Dedifferentiated amniotic fluid mesenchymal stem cell (primary cell): ENCODE results near the gene NRROS.
A peak's percentile ranks its signal among the peaks of the same experiment; 100 is the strongest.

ENCODE experiments used
- DNase-seq: peaks from one replicate; pipeline ENCODE4 v3.0.0-alpha.2; 2016; ENCODE audit errors: extremely low spot score

Gene NRROS

DNA sequence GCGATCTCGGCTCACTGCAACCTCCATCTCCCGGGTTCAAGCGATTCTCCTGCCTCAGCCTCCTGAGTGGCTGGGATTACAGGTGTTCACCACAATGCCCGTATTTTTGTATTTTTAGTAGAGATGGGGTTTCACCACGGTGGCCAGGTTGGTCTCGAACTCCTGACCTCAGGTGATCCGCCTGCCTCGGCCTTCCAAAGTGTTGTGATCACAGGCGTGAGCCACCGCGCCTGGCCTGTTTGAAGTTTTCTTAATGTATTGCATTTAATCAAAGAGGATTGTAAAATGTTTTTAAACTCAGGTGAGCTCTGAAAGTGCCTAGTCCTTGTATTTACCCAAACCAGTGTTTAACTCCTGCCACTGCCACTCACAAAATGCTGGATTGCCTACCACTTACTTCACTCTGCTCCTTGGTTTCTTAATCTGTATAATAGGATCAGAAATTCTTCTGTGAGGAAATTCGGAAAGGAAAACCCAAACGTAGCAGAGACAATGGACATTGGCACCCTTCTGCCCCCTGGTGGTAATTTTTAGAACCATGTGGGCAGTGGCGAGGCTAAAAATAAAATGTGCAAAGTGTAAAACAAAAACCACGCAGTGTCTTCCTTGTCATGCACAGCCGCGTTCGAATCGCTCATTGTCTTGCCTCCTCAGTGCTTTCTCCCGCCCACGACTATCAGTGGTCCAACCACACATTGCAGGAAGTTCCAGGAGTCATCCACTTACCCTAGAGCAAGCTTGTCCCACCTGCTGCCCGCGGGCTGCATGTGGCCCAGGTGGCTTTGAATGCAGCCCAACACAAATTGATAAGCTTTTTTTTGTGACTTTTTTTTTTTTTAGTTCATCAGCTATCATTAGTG lies 45.3 kb downstream of the NRROS start:
- DNase-seq, result peak; percentile 54

DNA sequence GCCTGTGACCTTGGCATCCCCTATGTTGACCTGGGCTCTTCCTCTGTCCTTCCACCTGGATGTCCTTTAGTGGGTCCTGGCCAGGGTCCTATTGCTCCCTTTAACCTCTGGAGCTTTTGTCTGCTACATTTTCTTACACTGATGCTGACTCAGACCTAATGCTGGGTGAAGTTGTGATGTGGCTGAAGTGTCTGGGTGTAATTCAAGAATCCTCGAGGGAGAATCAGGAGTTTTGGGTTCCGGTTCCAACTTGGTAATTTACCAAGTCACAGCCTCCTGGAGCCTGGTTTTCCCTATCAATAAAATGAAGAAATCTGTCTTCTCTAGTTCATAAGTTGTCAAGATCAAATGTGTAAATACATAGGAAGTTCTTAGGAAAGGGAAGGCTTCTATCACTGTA lies 46.9 kb downstream of the NRROS start:
- DNase-seq, result no peak

DNA sequence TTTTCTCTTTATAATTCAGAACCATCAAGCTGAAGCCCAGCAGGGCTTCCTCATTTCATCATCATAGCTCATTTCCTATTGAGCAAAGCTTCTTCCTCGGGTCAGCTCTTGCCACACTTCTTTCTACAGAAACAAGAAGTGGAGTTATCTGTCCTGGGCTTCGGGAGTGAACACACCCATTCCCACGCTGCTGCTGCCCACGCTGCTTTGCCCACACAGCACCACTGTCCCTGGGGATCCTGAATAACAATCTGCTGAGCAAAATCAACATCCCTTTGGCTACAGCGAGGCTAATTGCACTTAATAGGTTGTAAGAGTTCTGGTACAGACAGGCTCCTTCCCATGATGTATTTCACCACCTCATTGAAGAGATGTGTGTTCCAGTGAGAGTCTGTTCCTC lies 48.9 kb downstream of the NRROS start:
- DNase-seq, result peak; percentile 36

DNA sequence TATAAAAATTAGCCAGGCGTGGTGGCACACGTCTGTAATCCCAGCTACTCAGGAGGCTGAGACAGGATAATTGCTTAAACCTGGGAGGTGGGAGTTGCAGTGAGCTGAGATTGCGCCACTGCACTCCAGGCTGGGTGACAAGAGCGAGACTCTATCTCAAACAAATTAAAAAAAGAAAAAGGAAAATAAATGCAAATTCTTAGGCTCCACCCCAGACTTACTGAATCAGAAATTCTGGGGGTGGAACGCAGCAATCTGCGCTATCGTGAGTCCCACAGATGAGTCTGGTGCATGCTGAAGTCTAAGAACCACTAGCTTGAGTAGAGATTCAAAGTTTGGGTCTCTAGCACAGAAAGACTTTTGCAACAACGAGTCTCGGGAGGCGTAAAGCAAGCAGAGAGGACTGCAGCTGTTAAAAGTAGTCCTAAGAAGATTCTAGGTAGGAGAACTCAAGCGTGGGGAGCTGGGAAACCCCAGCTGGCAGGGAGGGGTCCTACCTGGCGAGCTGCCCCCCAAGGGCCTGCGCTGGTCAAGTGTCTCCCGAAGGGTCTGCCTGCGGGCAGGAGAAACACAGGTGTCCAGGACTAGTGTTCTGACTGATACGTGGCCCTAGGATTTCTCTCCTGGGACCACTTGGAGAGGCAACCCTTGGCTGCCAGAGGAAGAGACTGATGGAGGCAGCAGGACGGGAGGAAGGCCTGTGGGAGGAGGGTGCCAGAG lies 50.6 kb downstream of the NRROS start:
- no peak for DNase-seq

DNA sequence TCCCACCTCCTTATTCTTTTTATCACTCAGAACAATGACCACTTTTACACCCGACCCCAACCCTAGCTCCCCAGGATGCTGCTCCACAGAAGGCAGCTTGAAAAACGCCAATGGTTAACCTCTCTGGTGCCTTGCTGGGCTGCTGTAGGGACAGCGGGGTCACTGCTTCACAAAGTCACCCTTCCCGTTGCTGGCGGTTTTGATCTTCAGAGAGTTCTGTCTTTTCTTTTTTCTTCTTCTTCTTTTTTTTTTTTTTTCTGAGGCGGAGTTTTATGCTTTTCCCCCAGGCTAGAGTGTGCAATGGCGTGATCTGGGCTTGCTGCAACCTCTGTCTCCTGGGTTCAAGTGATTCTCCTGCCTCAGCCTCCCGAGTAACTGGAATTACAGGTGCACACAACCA lies 51.9 kb downstream of the NRROS start:
- DNase-seq, result no peak

DNA sequence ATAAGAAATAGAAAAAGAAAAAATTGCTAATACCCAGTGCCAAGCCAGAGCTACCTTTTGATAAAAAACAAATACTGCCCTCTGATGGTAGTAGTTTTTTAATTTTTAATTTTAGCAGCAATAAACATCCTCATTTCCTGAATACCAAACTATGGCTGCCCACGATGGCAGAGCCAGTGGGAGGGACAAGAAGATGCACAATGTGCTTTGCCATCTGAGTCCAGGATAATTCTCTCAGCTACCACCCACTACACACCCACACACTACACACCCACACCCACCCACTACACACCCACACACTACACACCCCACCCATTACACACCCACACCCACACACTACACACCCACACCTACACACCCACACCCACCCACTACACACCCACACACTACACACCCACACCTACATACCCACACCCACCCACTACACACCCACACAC lies 54.7 kb downstream of the NRROS start:
- no peak for DNase-seq

DNA sequence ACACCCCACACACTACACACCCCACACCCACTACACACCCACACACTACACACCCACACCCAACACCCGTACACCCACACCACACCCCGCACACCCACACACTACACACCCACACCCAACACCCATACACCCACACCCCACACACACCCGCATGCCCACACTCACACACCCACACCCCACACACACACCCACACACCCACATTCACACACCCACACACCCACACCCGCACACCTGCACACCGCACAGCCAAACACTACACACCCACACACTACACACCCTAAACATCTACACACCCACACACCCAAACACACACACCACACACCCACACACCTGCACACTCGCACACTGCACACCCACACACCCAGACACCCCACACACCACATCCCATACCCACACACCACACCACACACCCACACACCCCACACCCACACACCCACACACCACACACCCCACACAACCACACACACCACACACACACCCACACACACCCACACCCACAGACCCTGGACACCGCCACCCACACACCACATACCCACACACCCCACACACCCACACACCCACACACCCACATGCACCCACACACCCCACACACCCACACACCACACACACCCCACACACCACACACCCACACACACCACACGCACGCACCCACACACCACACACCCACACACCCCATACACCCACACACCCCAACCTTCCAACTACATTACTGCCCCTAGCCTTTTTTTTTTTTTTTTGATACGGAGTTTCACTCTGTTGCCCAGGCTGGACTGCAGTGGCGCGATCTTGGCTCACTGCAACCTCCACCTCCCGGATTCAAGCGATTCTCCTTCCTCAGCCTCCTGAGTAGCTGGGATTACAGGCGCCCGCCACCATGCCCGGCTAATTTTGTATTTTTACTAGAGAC lies 55.7 kb downstream of the NRROS start:
- no peak for DNase-seq

DNA sequence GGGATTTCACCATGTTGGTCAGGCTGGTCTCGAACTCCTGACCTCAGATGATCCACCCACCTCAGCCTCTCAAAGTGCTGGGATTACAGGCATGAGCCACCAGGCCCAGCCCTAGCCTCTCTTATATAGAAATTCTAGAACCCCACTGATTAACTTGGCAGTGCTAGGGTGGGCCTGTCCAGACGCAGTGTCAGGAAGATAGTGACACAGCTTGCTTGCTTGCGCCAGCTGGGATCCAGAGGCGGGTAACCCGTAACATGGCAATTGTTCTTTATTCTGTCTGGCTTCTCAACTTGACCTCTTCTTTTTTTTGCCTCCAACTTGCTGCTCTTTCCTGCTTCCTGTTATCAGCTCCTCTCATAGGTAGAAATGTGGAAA lies 56.3 kb downstream of the NRROS start:
- DNase-seq, result no peak

DNA sequence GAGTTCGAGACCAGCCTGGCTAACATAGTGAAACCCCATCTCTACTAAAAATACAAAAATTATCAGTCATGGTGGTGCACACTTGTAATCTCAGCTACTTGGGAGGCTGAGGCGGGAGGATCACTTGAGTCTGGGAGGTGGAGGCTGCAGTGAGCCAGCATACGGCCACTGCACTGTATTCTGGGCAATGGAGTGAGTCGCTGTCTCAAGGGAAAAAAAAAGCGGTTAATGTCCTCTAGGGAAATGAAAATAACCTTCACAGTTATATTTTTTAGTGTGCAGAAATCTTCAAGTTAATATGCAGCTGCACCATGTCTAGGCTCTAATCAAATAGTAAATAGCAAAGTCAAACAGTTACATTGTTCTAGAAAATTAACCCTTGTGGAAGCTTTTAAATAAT lies 57.8 kb downstream of the NRROS start:
- DNase-seq, result no peak

DNA sequence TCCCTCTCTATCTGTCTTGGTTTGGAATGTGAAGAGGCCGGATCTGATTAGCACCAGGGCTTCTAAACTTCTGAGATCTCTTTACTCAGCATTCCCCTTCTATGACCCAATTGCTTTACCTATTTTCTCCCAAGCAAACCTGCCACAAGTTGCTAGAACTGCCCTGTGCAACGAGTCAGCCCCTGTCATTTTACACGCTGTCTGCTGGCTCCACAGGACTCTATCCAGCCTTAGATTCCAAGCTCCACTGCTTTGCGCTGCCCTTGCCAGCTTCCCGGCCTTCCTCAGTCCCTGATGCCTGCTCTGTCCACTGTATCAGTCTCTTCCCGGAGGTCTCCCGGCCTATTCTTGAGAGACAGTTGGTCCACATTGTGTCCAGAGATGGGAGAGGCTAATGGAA lies 60.3 kb downstream of the NRROS start:
- no peak for DNase-seq

DNA sequence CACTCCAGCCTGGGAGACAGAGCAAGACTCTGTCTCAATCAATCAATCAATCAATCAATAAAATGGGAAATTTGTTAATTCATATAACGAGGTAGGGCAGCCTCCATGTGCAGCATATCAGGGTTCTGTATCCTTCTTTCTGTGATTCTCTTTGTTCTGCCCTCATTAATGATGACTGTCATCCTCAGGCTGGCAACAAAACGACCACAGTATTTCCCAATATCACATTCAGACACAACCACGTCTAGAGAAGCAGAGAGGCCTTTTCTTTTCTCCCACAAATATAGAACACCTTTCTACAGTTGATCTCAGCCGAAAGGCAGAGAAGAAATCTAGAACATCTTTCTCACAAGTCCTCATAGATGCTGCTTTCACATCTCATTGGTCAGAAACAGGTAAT lies 61.3 kb downstream of the NRROS start:
- no peak for DNase-seq

DNA sequence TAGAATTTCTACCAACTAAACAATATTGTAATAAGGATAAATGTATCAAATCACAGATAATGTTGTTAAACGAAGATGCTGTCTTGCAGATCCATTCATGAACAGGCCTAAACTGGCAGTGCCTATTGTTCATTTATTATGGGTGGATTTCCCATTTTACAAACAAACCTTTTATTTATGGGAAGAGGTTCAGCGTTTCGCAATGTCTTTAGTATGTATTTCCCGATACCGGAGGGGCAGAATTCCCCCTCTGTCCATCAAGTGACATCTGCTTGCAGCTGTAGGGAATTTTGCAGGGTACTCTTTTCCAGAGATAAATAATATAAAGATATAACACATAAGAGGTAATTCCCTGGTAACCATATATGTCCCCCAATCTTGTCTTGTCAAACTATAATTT lies 66.8 kb downstream of the NRROS start:
- DNase-seq, result no peak

DNA sequence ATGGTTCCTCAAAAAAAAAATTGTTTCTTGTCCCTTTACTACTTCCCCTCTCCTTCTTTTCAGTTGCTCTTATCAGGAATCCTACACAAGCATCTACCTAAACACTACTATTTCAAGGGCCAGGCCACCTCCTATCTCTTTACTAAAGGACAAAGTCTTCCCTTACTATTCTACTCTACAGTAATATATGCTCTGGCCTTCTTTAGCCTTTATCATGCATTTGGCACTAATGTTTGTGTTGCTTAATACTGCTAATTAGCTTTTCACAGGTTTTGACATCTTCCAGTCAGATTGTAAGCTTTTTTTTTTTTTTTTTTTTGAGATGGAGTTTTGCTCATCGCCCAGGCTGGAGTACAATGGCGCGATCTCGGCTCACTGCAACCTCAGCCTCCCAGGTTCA lies 67.2 kb downstream of the NRROS start:
- DNase-seq, result no peak

DNA sequence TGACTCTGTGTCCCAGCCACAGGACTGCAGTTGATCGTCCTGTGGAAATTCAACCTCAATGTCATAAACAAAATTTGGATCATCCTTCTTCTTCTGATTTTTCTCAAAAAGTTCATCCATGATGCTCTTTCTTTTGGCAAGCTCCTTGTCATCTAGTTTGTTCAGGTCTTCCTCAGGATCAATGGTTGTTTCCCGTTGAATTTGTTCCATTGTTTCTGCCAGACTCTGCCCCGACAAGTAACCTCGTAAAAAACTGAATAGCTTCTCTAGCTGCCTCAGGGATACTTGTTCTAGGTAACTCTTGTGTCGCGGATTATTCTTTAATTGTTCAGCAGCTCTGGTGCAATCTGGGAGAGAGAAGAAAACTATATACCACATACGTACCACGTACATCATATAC lies 68.1 kb downstream of the NRROS start:
- no peak for DNase-seq

DNA sequence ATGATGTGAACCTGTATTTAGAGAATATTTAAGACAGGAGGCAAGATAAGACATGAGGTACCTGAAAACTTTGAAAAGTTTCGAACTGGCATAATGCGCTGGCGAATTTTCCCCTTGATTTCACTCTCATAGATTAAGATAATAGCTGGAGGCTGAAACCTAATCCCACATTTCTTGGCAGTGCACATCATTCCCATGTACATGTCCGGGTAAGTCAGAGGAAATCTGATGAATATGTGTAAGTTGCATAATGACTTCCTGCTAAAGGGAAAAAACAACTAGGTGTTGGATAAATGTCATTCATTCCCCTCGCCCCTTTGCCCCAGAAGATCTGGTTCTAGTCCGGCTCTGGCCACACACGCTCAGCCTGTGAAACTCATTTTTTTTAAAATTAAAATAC lies 69.0 kb downstream of the NRROS start:
- DNase-seq, result no peak
